MG63 (cell line): Measurements from ENCODE around the gene NTNG2. TPM values are rescaled to one million over a fixed set of nuclear protein-coding genes. Genes with fewer than 3 reads are reported as not detected.
"Not testable (repeated sequence)": the region's sequence is repeated elsewhere in the genome, so short reads cannot be mapped to it uniquely, and the experiment has no call there.

Experiments
- DNase-seq: peaks from one replicate; pipeline ENCODE4 v3.0.0-alpha.2; 2020
- H3K27me3 ChIP-seq: fragments of 250-450 bp; sonication (Bioruptor Pico); 2 replicates; pipeline ENCODE4 v1.5.1; 2020; ENCODE audit warnings: mild to moderate bottlenecking, moderate library complexity
- H3K36me3 ChIP-seq: fragments of 250-450 bp; sonication (Bioruptor Pico); 2 replicates; pipeline ENCODE4 v1.5.1; 2020; ENCODE audit warnings: mild to moderate bottlenecking, moderate library complexity
- H3K4me3 ChIP-seq: fragments of 250-450 bp; sonication (Bioruptor Pico); 2 replicates; pipeline ENCODE4 v1.5.1; 2020; ENCODE audit warnings: mild to moderate bottlenecking, moderate library complexity
- H3K9me3 ChIP-seq: fragments of 250-450 bp; sonication (Bioruptor Pico); 2 replicates; pipeline ENCODE4 v1.5.1; 2020; ENCODE audit warnings: mild to moderate bottlenecking, moderate library complexity
- total RNA-seq: library from RNA; depleted of rRNA; stranded (reverse); fragments of >200 nt; shearing (Covaris generic); gene quantifications from 2 replicates; pipeline ENCODE4 v1.2.3, GENCODE V29; 2014; ENCODE audit warnings: low replicate concordance

NTNG2 gene
- total RNA-seq, 1 experiment from 2014 or later: 0.10 TPM

DNA sequence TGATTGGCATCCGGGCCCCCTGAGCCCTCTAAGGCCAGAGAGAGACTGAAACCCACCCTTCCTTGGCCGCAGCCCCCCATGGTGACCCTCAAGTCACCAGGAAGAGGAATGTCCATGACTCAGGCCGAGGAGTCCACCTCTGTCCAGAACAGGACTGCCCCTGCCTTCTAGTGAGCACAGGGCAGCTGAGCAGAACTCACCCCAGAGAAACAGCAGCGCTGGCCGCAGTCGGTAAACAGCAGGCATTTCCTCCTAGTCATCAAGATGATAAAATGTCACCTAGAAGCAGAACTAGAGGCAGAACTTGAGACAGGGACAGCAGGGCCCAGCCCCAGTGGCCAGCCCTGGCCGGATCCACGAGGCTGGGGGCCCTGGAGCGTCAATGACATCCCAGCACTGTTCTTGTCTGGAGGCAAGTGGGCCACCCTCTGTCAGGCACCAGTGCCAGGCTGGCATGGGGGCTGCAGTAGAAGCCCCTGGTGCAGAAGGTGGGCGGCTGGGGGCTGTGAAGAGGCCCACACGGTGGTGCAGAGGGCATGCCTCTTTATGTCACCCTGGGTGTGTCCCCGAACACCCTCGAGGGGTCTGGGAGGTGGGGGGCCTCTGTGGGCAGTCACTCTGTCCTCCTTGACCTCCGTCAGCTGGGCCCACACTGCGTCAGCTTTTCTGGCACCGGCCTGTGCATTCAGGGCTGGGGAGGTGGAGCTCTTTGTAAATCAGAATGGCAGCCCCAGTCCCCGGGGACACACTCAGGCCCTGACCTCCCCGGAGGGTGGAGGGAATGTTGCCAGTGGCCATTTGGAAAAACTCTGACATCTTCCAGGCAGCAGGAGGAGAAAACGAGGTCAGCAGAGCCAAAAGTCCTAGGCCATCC, 83.0 kb downstream of the NTNG2 start:
- H3K4me3 ChIP-seq: no peak overlapping the region
- H3K27me3 ChIP-seq: no peaks in the 10 kb centered on the region
- H3K9me3 ChIP-seq: no peaks in the 10 kb centered on the region
- no peaks in the 10 kb centered on the region for H3K36me3 ChIP-seq
- DNase-seq: no peak

DNA sequence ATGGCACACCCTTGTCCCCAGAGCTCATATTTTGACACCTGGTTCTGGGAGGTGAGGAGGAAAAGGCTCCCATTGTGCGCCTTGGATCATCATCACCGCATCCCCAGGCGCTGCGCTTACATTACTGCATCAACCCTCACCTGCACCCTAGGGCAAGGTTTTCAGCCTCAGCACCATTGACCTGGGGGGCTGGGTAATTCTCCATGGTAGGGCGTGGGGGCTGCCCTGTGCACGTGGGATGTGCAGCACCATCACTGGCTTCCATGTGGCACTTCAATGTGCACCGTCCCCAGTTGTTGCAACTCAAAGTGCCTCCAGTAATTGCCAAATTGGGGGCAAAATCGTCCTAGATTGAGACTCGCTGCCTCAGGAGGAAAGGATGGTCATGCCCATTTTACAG, 83.6 kb downstream of the NTNG2 start:
- no peak for DNase-seq
- no peak overlapping the region for H3K4me3 ChIP-seq
- no peaks in the 10 kb centered on the region for H3K9me3 ChIP-seq
- H3K36me3 ChIP-seq: no peaks in the 10 kb centered on the region
- H3K27me3 ChIP-seq: no peaks in the 10 kb centered on the region

DNA sequence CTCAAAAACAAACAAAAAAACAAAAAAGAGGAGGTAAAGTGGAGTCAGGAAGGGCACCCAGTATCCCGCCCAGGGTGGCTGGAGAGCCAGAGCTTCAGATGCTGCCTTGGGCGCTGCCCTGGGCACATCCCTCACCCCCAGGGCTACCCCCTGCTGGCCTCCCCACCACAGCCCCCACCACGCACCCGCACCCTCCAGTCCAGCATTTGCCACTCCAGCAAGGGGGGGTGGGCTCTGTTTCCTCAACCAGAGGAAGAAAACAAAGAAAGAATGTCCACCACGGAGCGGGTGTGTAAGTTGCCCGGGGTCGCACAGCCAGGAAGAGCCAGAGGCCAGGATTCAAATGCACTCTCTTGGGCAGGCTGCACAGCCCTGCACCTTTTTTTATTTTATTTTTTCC, 86.1 kb downstream of the NTNG2 start:
- 0 out of 2 replicates have a peak, but pooled peaks cover 3% of the 10 kb centered on the region for H3K9me3 ChIP-seq

GRCh38 chr9:132249123-132249522, 87.3 kb downstream of the NTNG2 start:
- no peaks in the 10 kb centered on the region for H3K36me3 ChIP-seq
- DNase-seq: no peak
- no peaks in the 10 kb centered on the region for H3K27me3 ChIP-seq
- no peak overlapping the region for H3K4me3 ChIP-seq
- H3K9me3 ChIP-seq: 0 out of 2 replicates have a peak, but pooled peaks cover 3% of the 10 kb centered on the region

More for the DNA sequence above, 86.1 kb downstream of the NTNG2 start:
- H3K27me3 ChIP-seq: no peaks in the 10 kb centered on the region
- no peaks in the 10 kb centered on the region for H3K36me3 ChIP-seq
- H3K4me3 ChIP-seq: no peak overlapping the region
- DNase-seq: no peak

GRCh38 chr9:132249690-132250089, 87.8 kb downstream of the NTNG2 start:
- H3K4me3 ChIP-seq: no peak overlapping the region
- DNase-seq: no peak
- H3K9me3 ChIP-seq: 0 out of 2 replicates have a peak, but pooled peaks cover 3% of the 10 kb centered on the region
- no peaks in the 10 kb centered on the region for H3K27me3 ChIP-seq
- no peaks in the 10 kb centered on the region for H3K36me3 ChIP-seq

GRCh38 chr9:132250324-132251262, 88.7 kb downstream of the NTNG2 start:
- 0 out of 2 replicates have a peak, but pooled peaks cover 3% of the 10 kb centered on the region for H3K9me3 ChIP-seq
- no peak for DNase-seq
- H3K27me3 ChIP-seq: no peaks in the 10 kb centered on the region
- no peaks in the 10 kb centered on the region for H3K36me3 ChIP-seq
- H3K4me3 ChIP-seq: no peak overlapping the region

DNA sequence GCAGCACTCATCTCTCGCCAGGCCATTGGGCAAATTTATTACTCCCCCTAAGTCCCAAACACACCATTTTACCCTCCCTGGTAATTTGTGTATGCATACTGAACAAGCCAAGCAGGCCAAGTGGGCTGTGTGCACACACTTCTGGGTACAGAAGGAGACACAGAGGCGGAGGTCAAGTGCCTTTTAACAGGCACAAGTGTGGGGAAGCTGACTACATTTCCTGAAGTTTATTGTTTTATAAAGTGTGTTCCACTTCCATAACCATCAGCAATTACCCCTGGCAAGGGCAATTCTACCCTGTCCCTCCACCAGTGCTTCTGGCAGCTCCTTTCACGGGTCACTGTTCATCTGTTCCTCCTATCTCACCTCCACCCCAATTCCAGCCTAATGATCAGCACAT, 99.0 kb downstream of the NTNG2 start:
- H3K4me3 ChIP-seq: no peak overlapping the region
- DNase-seq: no peak
- peaks cover 22% of the 10 kb centered on the region for H3K36me3 ChIP-seq
- H3K9me3 ChIP-seq: no peaks in the 10 kb centered on the region
- no peaks in the 10 kb centered on the region for H3K27me3 ChIP-seq

DNA sequence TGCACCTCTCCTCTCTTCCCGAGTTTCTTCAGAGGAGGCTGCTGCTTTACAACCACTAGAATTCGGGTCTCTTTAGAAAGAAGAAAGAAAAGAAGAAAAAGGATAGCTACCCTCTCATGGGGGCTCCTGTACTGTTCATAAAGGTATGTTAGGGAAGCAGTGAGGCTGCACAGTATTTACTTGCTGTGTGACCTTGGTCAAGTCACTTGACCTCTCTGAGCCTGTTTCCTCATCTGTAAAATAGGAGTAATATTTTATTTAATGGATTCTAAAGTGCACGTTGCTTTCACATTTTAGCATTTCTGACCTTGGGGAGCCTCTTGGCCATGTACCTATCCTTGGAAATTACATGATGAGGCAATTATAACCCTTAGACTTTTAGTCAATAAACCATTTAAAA, 104.2 kb downstream of the NTNG2 start:
- Histone ChIP-seq H3K27me3 (no peaks in the 10 kb centered on the region), H3K9me3 (no peaks in the 10 kb centered on the region), H3K4me3 (no peak overlapping the region), H3K36me3 (peaks cover 57% of the 10 kb centered on the region)
- DNase-seq: no peak

GRCh38 chr9:132267660-132268059, 105.8 kb downstream of the NTNG2 start:
- H3K36me3 ChIP-seq: peaks cover 59% of the 10 kb centered on the region

DNA sequence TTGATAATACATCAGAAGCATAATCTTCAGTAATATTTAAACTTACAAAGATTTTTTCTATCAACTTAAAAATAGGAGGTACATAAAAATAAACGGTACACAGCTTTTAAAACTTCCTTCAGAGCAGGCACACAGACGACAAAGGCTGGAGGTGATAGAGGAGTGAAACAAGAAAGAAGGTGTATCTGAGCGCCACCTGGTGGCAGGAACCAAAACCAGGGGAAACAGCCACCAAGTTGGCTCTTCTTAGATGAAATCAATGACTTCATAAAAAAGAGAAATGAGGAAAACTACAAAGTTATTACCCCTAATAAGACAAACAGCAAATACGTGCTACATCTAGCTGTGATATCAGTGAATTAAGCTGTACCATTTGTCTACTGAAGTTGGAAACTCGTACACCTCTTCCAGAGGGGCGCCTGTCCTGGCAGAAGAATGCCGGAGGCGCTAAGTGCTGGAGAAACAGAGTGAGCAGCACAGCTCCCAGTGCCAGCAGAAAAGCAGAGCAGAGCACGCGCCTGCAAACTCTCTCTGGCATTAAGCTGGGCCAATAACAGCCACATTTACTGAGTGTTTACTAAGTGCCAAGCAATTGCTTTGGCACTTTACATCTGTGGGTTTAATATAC, 107.0 kb downstream of the NTNG2 start:
- Histone ChIP-seq H3K4me3 (no peak overlapping the region), H3K9me3 (no peaks in the 10 kb centered on the region), H3K27me3 (no peaks in the 10 kb centered on the region), H3K36me3 (peaks cover 60% of the 10 kb centered on the region)
- peak; percentile 48 for DNase-seq

More at GRCh38 chr9:132267660-132268059, 105.8 kb downstream of the NTNG2 start:
- Histone ChIP-seq H3K4me3 (no peak overlapping the region), H3K9me3 (no peaks in the 10 kb centered on the region), H3K27me3 (no peaks in the 10 kb centered on the region)
- DNase-seq: no peak

GRCh38 chr9:132269704-132270516, 108.1 kb downstream of the NTNG2 start:
- H3K4me3 ChIP-seq, H3K9me3 ChIP-seq, DNase-seq, H3K27me3 ChIP-seq: not testable (repeated sequence)
- peaks cover 57% of the 10 kb centered on the region for H3K36me3 ChIP-seq

- DNase-seq: no peak
- peaks cover 70% of the 10 kb centered on the region for H3K36me3 ChIP-seq
- no peaks in the 10 kb centered on the region for H3K9me3 ChIP-seq
- no peak overlapping the region for H3K4me3 ChIP-seq
- no peaks in the 10 kb centered on the region for H3K27me3 ChIP-seq
Observed at GRCh38 chr9:132274861-132275260, 113.0 kb downstream of the NTNG2 start.

- H3K27me3 ChIP-seq: no peaks in the 10 kb centered on the region
- H3K4me3 ChIP-seq: no peak overlapping the region
- no peaks in the 10 kb centered on the region for H3K9me3 ChIP-seq
- peaks cover 68% of the 10 kb centered on the region for H3K36me3 ChIP-seq
- no peak for DNase-seq
Observed at GRCh38 chr9:132283165-132283564, 121.3 kb downstream of the NTNG2 start.

DNA sequence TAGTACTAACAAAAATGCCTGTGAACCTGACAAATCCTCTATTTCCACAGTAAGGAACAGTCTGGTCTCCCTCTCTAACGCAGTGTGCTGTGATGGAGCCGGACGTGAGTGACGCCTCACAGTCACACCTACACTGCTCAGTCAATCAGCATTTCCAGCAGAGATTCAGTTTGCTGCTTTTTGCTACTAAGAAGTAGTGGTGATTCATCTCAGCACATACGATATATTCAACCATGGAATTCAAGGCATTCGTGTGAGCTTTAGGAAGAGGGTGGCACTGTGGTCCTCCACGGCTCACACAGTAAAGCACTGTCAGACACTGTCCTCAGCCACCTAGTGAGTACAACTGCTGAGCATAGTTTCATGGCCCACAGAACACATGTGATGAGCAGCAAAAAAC, 122.0 kb downstream of the NTNG2 start:
- Histone ChIP-seq H3K36me3 (peaks cover 68% of the 10 kb centered on the region), H3K27me3 (no peaks in the 10 kb centered on the region)
- DNase-seq: no peak

GRCh38 chr9:132287256-132287760, 125.5 kb downstream of the NTNG2 start:
- Histone ChIP-seq H3K4me3 (no peak overlapping the region), H3K36me3 (peaks cover 54% of the 10 kb centered on the region), H3K9me3 (no peaks in the 10 kb centered on the region), H3K27me3 (no peaks in the 10 kb centered on the region)
- DNase-seq: no peak

More for the DNA sequence above, 122.0 kb downstream of the NTNG2 start:
- Histone ChIP-seq H3K9me3 (no peaks in the 10 kb centered on the region), H3K4me3 (no peak overlapping the region)

DNA sequence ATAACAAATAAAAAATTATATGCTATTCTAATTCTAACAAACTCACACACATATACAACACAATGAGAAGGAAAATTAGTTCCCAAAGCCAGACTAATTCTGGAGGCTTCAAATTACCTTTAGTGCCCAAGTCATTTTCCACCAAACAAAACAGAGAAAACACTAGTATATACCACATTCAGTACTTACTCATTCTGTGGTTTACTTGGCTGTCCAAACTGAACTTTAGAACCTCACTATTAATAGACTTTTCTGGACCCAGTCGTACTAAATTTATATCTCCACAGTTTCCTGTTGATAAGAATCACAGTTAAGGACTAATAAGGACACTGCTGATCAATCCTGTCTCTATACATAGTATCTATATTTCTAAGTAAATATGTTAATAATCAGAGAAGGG, 126.5 kb downstream of the NTNG2 start:
- Histone ChIP-seq H3K27me3 (no peaks in the 10 kb centered on the region), H3K4me3 (no peak overlapping the region), H3K36me3 (peaks cover 52% of the 10 kb centered on the region), H3K9me3 (no peaks in the 10 kb centered on the region)
- no peak for DNase-seq
